NB4 (cell line): Measurements from ENCODE around the gene KRT33B.

Source experiments
- DNase-seq: peaks from one replicate; pipeline ENCODE4 v3.0.0; 2010; ENCODE audit warnings: low read depth
- H3K4me3 ChIP-seq: one replicate; pipeline ENCODE4 v1.5.1; 2011; ENCODE audit warnings: mild to moderate bottlenecking, low read depth, low read length, moderate library complexity
- MYC ChIP-seq: IDR thresholded peaks from 2 replicates; pipeline ENCODE4 v1.6.1; 2011; ENCODE audit warnings: low read depth, low read length
- POLR2A ChIP-seq: IDR thresholded peaks from 2 replicates; pipeline ENCODE4 v1.6.1; 2011; ENCODE audit warnings: mild to moderate bottlenecking; ENCODE audit not compliant: insufficient read length; ENCODE audit errors: extremely low read depth
- TF ChIP-seq, protein P1 (sequence below): IDR thresholded peaks from 2 replicates; pipeline ENCODE4 v1.6.1; 2011; ENCODE audit warnings: low read depth, low read length
- TF ChIP-seq, protein P2 (sequence below): IDR thresholded peaks from one replicate; pipeline ENCODE4 v1.5.1; 2012; ENCODE audit warnings: low read depth, low read length

Gene KRT33B

DNA sequence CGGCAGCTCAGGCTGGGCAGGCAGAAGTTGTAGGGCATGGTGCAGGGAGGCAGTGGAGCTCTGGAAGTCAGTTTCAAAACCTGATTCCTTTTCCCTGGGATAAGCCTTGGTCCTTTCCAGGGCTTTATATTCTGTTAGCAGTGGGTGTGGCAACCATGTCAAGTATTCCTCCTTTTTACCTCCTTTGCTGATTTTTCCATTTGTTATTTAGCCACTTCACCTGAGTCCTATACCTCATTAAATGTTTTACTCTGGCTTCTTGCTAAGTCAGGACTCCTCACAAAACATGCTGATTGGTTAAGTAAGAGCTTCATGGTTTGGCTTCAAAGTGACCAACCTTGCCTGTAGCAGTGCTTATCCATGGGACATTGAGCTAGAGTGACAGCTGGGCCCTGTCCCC lies at the start of gene KRT33B:
TSS of gene KRT33B (minus strand) at position 101 of the 400 bp plus-strand sequence. CDS start at position 38, 63 bp downstream.
- TF ChIP-seq, protein P1, sequence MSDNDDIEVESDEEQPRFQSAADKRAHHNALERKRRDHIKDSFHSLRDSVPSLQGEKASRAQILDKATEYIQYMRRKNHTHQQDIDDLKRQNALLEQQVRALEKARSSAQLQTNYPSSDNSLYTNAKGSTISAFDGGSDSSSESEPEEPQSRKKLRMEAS, result no peak
- TF ChIP-seq, protein P2, sequence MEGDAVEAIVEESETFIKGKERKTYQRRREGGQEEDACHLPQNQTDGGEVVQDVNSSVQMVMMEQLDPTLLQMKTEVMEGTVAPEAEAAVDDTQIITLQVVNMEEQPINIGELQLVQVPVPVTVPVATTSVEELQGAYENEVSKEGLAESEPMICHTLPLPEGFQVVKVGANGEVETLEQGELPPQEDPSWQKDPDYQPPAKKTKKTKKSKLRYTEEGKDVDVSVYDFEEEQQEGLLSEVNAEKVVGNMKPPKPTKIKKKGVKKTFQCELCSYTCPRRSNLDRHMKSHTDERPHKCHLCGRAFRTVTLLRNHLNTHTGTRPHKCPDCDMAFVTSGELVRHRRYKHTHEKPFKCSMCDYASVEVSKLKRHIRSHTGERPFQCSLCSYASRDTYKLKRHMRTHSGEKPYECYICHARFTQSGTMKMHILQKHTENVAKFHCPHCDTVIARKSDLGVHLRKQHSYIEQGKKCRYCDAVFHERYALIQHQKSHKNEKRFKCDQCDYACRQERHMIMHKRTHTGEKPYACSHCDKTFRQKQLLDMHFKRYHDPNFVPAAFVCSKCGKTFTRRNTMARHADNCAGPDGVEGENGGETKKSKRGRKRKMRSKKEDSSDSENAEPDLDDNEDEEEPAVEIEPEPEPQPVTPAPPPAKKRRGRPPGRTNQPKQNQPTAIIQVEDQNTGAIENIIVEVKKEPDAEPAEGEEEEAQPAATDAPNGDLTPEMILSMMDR, result no peak
- TF ChIP-seq POLR2A (no peak), MYC (no peak)
- no peak for DNase-seq
- no peak within 1 kb of the TSS for H3K4me3 ChIP-seq

GRCh38 chr17:41418116-41418860 lies 48.7 kb upstream of the KRT33B start:
- TF ChIP-seq, protein P1, result no peak
- no peak for TF ChIP-seq POLR2A
- TF ChIP-seq, protein P2, result no peak
- no peak for TF ChIP-seq MYC
- H3K4me3 ChIP-seq, result no peak overlapping the region
- DNase-seq, result no peak

DNA sequence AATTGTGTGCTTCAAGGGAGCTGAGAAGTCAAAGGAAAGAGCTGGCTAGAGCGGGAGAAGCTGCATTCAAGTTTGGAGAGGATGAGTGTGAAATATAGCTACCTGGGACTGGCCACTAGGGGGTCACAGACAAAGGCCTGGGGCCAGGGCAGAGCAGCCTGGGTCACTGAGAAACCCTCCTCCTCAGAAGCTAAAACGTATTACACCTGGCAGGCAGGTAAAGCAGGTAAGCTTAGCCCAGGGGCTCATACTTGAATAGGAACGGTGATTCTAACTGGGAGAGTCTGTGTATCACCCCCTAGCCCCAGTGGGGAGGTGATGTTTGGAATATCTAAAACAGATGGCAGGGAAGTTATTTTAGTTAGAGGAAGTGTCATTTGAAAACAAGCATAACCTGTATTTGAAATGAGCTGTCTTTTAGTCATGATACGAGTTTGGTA lies 48.0 kb upstream of the KRT33B start:
- no peak overlapping the region for H3K4me3 ChIP-seq
- peak; percentile 7 for DNase-seq
- TF ChIP-seq, protein P1, result no peak
- no peak for TF ChIP-seq POLR2A
- no peak for TF ChIP-seq MYC
- TF ChIP-seq, protein P2, result peak; percentile 54

- H3K4me3 ChIP-seq, result no peak overlapping the region
- no peak for DNase-seq
- TF ChIP-seq, protein P2, result no peak
- TF ChIP-seq, protein P1, result no peak
- TF ChIP-seq MYC (no peak), POLR2A (no peak)
These were observed 47.5 kb upstream of the KRT33B start for GRCh38 chr17:41417127-41417526.

GRCh38 chr17:41416479-41416878 lies 46.9 kb upstream of the KRT33B start:
- TF ChIP-seq POLR2A (no peak), MYC (no peak)
- TF ChIP-seq, protein P2, result no peak
- TF ChIP-seq, protein P1, result no peak
- DNase-seq, result no peak
- no peak overlapping the region for H3K4me3 ChIP-seq
